Endothelial cell of umbilical vein (primary cell): ENCODE results near the gene BAZ1B. TPM values are rescaled to one million over a fixed set of nuclear protein-coding genes. Genes with fewer than 3 reads are reported as not detected.

ENCODE experiments used
- BruUV-seq: library from RNA; stranded (reverse); fragments of 400-500 nt; replicated peaks from 2 replicates; lab custom pipeline; 2021; lab: Mats Ljungman, UMichigan
- CTCF ChIA-PET: fragments of 300-600, 350-600 bp; sonication (Branson Sonifier 250); formaldehyde crosslinking; loops from one replicate; lab custom pipeline; 2021; ENCODE audit warnings: antibody characterized with exemption, inconsistent platforms; lab: Charles Lee
- POLR2A ChIA-PET: fragments of 300-600, 350-600 bp; sonication (Branson Sonifier 250); formaldehyde crosslinking; loops from one replicate; lab custom pipeline; 2021; ENCODE audit warnings: antibody characterized with exemption, inconsistent platforms; lab: Charles Lee
- DNase-seq: peaks from one replicate; pipeline ENCODE4 v3.0.0-alpha.2; 2011; ENCODE audit warnings: low read depth, low spot score
- FAIRE-seq: peaks from 2 replicates; lab custom pipeline; 2011; peaks lifted over from hg19 to GRCh38; lab: Jason Lieb, UNC
- H2AFZ ChIP-seq: 2 replicates; pipeline ENCODE4 v1.6.0; 2012; ENCODE audit warnings: low read depth, low read length, control low read depth, inconsistent platforms
- H3K27ac ChIP-seq: 2 replicates; pipeline ENCODE4 v1.5.1; 2011; ENCODE audit warnings: low read depth, mild to moderate bottlenecking, control low read depth, low read length, moderate library complexity; ENCODE audit not compliant: insufficient read depth
- H3K27me3 ChIP-seq, 2 experiments: 2 replicates each; pipeline versions ENCODE4 v1.6.0 to v1.6.1; 2011; ENCODE audit warnings: low read length in 2 of 2, mixed read lengths in 1 of 2; ENCODE audit not compliant: control insufficient read depth in 2 of 2, insufficient read depth in 2 of 2
- H3K36me3 ChIP-seq, 2 experiments: 2 replicates in 1 of 2; 3 replicates in 1 of 2; pipeline ENCODE4 v1.5.1; 2011; ENCODE audit warnings: low read length in 2 of 2, mild to moderate bottlenecking in 1 of 2, moderate library complexity in 1 of 2; ENCODE audit not compliant: control insufficient read depth in 2 of 2, insufficient read depth in 2 of 2; ENCODE audit errors: extremely low read depth in 1 of 2
- H3K4me1 ChIP-seq: 3 replicates; pipeline ENCODE4 v1.5.1; 2011; ENCODE audit warnings: mild to moderate bottlenecking, low read length; ENCODE audit not compliant: control insufficient read depth, insufficient read depth; ENCODE audit errors: extremely low read depth
- H3K4me2 ChIP-seq: 2 replicates; pipeline ENCODE4 v1.6.1; 2011; ENCODE audit warnings: low read length, control low read depth, mixed read lengths; ENCODE audit not compliant: insufficient read depth
- H3K4me3 ChIP-seq, 3 experiments: fragments of 200-600 bp in 1 of 3; sonication (generic), shearing (Covaris generic) in 1 of 3; replicated peaks in 1 of 3; 2 replicates each; pipeline ENCODE4 v1.5.1; 2011 to 2016; ENCODE audit warnings: control low read depth in 3 of 3, low read length in 3 of 3, mild to moderate bottlenecking in 2 of 3, inconsistent platforms in 1 of 3, low read depth in 1 of 3, moderate library complexity in 1 of 3; ENCODE audit not compliant: insufficient read depth in 1 of 3
- H3K79me2 ChIP-seq: 2 replicates; pipeline ENCODE4 v1.6.0; 2012; ENCODE audit warnings: low read length, inconsistent platforms; ENCODE audit not compliant: control insufficient read depth, insufficient read depth
- H3K9ac ChIP-seq: replicated peaks from 2 replicates; pipeline ENCODE3; 2011; ENCODE audit warnings: low read length, control low read depth; ENCODE audit not compliant: insufficient read depth; ENCODE audit errors: extremely low read depth
- H3K9me1 ChIP-seq: replicated peaks from 3 replicates; pipeline ENCODE4 v1.6.0; 2011; ENCODE audit warnings: mild to moderate bottlenecking, low read length; ENCODE audit not compliant: control insufficient read depth, insufficient read depth; ENCODE audit errors: extremely low read depth
- H3K9me3 ChIP-seq: replicated peaks from 2 replicates; pipeline ENCODE4 v1.5.1; 2012; ENCODE audit warnings: low read length, inconsistent platforms; ENCODE audit not compliant: control insufficient read depth, insufficient read depth
- H4K20me1 ChIP-seq: replicated peaks from 2 replicates; pipeline ENCODE3; 2011; ENCODE audit warnings: mild to moderate bottlenecking, low read length; ENCODE audit not compliant: control insufficient read depth, insufficient read depth; ENCODE audit errors: extremely low read depth
- EZH2 ChIP-seq: IDR thresholded peaks from 2 replicates; pipeline ENCODE4 v1.6.1; 2012; ENCODE audit warnings: borderline replicate concordance, low read depth, mild to moderate bottlenecking, moderate library complexity, low read length, inconsistent platforms; ENCODE audit not compliant: severe bottlenecking
- FOS ChIP-seq: IDR thresholded peaks from 2 replicates; pipeline ENCODE4 v1.6.1; 2011; ENCODE audit warnings: mild to moderate bottlenecking, low read length, moderate library complexity, borderline replicate concordance; ENCODE audit not compliant: insufficient read depth
- GATA2 ChIP-seq: IDR thresholded peaks from 2 replicates; pipeline ENCODE4 v1.7.0; 2011; ENCODE audit warnings: low read depth, mild to moderate bottlenecking, moderate library complexity, mixed read lengths, low read length; ENCODE audit not compliant: insufficient read length, insufficient read depth
- JUN ChIP-seq: IDR thresholded peaks from 2 replicates; pipeline ENCODE4 v1.6.1; 2011; ENCODE audit warnings: borderline replicate concordance, low read depth; ENCODE audit not compliant: insufficient read length, insufficient read depth
- MYC ChIP-seq: IDR thresholded peaks from one replicate; pipeline ENCODE4 v1.6.1; 2011; ENCODE audit warnings: mild to moderate bottlenecking, low read depth, low read length
- POLR2A ChIP-seq: IDR thresholded peaks from 2 replicates; pipeline ENCODE4 v1.6.1; 2012; ENCODE audit warnings: low read depth, mild to moderate bottlenecking, control low read depth, low read length
- POLR2AphosphoS5 ChIP-seq: IDR thresholded peaks from 2 replicates; pipeline ENCODE4 v1.6.1; 2012; ENCODE audit warnings: low read depth, mild to moderate bottlenecking, control low read depth, low read length, moderate library complexity; ENCODE audit not compliant: insufficient read depth
- dilution Hi-C: fragments of 300-500 bp; cut with MboI; formaldehyde crosslinking; loops from one replicate; pipeline ENCODE4 v1.15.0; 2019; ENCODE audit warnings: low sequenced_read_pairs; ENCODE audit not compliant: extremely low pct_ligation_motif_present
- intact Hi-C: fragments of 100-400 bp; cut with micrococcal nuclease; formaldehyde crosslinking; loops from one replicate; pipeline ENCODE4 v1.10.0; 2022
- polyA plus RNA-seq, 4 experiments: library from polyadenylated mRNA; depleted of rRNA in 3 of 4; stranded (reverse) in 3 of 4; unstranded in 1 of 4; fragments of >200 nt; gene quantifications; 2 replicates each; pipeline versions ENCODE4 v1.2.1 to v1.2.3, GENCODE V29; 2011 to 2012; ENCODE audit warnings: missing spikeins in 1 of 4
- total RNA-seq: library from RNA; stranded (reverse); gene quantifications from 2 replicates; pipeline ENCODE4 v1.2.3, GENCODE V29; 2021
- TF ChIP-seq, protein P1 (sequence below): IDR thresholded peaks from 2 replicates; pipeline ENCODE4 v1.6.1; 2011; ENCODE audit not compliant: insufficient read depth, insufficient read length
- TF ChIP-seq, protein P2 (sequence below), 2 donors: IDR thresholded peaks; 1 replicate in 1 of 2; 2 replicates in 1 of 2; pipeline ENCODE4 v1.5.1; 2011; ENCODE audit warnings: low read length in 2 of 2, mild to moderate bottlenecking in 2 of 2, moderate library complexity in 2 of 2, control low read depth in 1 of 2, inconsistent platforms in 1 of 2, low read depth in 1 of 2; ENCODE audit not compliant: insufficient read depth in 1 of 2; ENCODE audit errors: extremely low read depth in 1 of 2

The BAZ1B gene
- total and polyA plus RNA-seq, 2 donors (not counting 3 experiments of a cell fraction or from before 2014, with no cell fraction given): 16.2 to 74.7 TPM

DNA sequence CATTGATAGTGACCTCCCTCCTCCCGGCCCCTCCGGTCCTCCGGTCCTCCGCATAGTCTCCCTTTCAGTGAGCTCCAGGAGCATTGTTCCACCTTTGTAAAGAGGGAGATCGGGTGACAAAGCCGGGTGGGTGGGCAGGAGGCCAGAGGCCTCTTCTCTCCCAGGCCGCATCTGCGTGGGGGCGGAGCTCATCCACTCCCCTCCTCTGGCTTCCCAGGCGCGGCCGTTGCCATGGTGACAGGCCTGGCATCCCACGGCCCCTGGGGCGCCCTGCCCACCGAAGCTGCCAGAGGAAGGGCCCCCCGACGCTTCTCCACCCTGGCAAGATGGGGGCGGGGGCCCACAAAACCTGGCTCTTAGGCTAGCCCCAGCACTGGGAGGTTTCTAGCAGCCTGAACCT lies 92.9 kb downstream of the BAZ1B start:
- ChIA-PET CTCF (no interaction called here), POLR2A (no interaction called here)
- H3K27ac ChIP-seq: no peak overlapping the region
- FAIRE-seq: no peak
- no peak overlapping the region for H3K4me2 ChIP-seq
- TF ChIP-seq, protein P1, sequence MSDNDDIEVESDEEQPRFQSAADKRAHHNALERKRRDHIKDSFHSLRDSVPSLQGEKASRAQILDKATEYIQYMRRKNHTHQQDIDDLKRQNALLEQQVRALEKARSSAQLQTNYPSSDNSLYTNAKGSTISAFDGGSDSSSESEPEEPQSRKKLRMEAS: no peak
- TF ChIP-seq MYC (no peak), EZH2 (no peak), FOS (no peak)
- H3K36me3 ChIP-seq: no peaks in the 10 kb centered on the region
- no peaks in the 10 kb centered on the region for H4K20me1 ChIP-seq
- H3K9me3 ChIP-seq: no peaks in the 10 kb centered on the region
- dilution Hi-C loops: no loop called here
- no peak overlapping the region for H3K9ac ChIP-seq
- no peaks in the 10 kb centered on the region for H3K9me1 ChIP-seq
- H3K4me1 ChIP-seq: no peaks in the 10 kb centered on the region
- H2AFZ ChIP-seq: no peak overlapping the region
- DNase-seq: no peak
- H3K27me3 ChIP-seq: no peaks in the 10 kb centered on the region
- intact Hi-C loops: no loop called here
- H3K4me3 ChIP-seq: no peak overlapping the region
- H3K79me2 ChIP-seq: no peaks in the 10 kb centered on the region
- BruUV-seq: no TSS peak

DNA sequence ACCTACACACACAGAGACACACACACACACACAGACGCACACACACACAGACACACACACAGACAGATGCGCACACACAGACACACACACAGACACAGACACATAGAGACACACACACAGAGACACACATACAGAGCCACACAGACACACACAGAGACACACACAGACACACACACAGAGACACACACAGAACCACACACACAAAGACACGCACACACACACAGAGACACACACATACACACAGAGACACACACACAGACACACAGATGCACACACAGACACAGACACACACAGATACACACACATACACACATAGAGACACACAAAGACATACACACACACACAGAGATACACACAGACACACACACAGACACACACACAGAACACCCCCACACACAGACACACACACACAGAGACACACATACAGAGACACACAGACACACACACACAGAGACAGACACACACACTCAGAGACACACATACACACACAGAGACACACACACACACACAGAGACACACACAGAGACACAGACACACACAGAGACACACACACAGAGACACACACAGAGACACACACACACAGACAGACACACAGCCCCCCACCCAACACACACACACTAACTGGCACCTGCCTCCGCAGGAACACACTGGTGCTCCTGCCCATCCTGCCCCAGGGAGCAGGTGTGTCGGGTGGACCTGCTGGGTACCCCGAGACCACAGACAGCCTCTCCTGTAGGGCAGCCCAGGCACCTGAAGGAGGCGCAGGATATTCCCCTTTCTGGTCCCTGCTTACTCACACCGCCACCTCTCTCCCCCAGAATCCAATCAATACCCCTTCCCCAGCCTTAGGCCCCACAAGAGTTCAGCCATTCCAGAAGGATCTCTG lies 93.9 kb downstream of the BAZ1B start:
- intact Hi-C loops: no loop called here
- no peaks in the 10 kb centered on the region for H3K9me1 ChIP-seq
- H3K27me3 ChIP-seq: no peaks in the 10 kb centered on the region
- no peaks in the 10 kb centered on the region for H4K20me1 ChIP-seq
- dilution Hi-C loops: no loop called here
- ChIA-PET CTCF (no interaction called here), POLR2A (no interaction called here)
- no peak overlapping the region for H3K4me2 ChIP-seq
- no peak for DNase-seq
- no peak overlapping the region for H3K27ac ChIP-seq
- no TSS peak for BruUV-seq
- no peaks in the 10 kb centered on the region for H3K36me3 ChIP-seq
- no peaks in the 10 kb centered on the region for H3K79me2 ChIP-seq
- H3K9ac ChIP-seq: no peak overlapping the region
- H3K4me1 ChIP-seq: no peaks in the 10 kb centered on the region
- TF ChIP-seq EZH2 (no peak), POLR2AphosphoS5 (no peak), GATA2 (no peak), FOS (no peak), MYC (no peak), POLR2A (no peak), JUN (no peak)
- TF ChIP-seq, protein P1: no peak
- TF ChIP-seq, protein P2, sequence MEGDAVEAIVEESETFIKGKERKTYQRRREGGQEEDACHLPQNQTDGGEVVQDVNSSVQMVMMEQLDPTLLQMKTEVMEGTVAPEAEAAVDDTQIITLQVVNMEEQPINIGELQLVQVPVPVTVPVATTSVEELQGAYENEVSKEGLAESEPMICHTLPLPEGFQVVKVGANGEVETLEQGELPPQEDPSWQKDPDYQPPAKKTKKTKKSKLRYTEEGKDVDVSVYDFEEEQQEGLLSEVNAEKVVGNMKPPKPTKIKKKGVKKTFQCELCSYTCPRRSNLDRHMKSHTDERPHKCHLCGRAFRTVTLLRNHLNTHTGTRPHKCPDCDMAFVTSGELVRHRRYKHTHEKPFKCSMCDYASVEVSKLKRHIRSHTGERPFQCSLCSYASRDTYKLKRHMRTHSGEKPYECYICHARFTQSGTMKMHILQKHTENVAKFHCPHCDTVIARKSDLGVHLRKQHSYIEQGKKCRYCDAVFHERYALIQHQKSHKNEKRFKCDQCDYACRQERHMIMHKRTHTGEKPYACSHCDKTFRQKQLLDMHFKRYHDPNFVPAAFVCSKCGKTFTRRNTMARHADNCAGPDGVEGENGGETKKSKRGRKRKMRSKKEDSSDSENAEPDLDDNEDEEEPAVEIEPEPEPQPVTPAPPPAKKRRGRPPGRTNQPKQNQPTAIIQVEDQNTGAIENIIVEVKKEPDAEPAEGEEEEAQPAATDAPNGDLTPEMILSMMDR (IDR thresholded peaks at IDR 0.05; ENCODE audit: extremely low read depth in 1 of 2, insufficient read depth in 1 of 2, low read depth in 1 of 2, low read length in 2 of 2): no peak
- FAIRE-seq: no peak
- H2AFZ ChIP-seq: no peak overlapping the region
- no peak overlapping the region for H3K4me3 ChIP-seq
- no peaks in the 10 kb centered on the region for H3K9me3 ChIP-seq
